Stimulated activated CD4-positive, alpha-beta T cell treated with anti-CD3 and anti-CD28 coated beads, Interleukin-12 subunit alpha, Interleukin-12 subunit beta, amount 100 ng/mL, for 4 hours (primary cell): Measurements from ENCODE around the gene GABRG3.

Source experiments
- DNase-seq: peaks from one replicate; pipeline ENCODE4 v3.0.0-alpha.2; 2020

GABRG3 gene

DNA sequence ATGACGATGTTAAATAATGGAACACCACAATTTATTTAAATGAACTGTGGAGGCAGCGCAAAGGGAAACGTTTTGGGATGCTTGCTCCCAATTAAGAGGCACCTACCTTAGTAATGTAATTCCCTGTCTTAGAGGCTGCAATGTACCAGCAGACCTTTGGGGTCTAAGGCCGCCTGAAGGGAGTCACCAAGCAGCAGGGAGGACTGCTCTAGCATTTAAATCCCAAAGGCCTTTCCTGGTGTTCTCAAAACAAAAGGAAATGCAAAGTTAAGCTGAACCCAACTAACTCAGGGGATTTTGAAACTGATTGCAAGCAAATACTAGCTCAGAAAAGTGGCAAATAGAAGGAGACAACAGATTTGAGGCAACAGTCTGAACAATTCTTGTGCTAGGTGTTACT is 510.8 kb downstream of the GABRG3 start:
- DNase-seq, result no peak

DNA sequence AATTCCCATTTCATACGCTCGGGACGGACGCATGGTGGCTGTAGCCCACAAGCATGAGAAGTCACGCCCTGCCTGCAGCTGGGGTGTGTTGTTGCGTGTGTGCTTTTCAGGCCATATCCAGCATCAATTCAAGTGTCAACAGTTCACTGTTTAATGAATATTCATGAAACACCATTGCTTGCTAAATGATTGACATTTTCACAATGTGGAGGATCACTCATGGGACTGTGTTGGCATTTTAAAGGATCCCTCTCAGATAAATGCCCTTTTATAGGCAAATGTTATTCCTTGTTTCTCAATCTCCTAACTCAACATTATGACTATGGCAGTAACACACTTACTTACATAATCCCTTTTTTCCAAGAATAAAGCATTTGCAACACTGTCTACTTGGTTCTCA is 511.3 kb downstream of the GABRG3 start:
- DNase-seq, result no peak

DNA sequence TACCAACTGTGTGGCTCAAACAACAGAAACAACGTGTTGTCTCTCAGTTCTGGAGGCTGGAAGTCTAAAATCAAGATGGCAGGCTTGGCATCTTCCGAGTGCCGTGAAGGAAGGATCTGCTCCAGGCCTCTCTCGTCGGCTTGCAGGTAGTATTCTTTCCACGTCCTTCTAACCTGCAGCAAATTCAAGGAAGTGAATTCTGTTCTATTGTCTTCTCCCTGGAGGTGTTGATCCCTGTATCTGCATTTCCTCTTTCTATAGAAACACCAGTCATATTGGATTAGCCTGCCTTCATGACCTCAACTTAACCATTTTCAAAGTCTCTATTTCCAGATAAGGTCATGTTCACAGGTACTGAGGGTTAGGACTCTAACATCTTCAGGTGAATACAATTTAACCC is 512.1 kb downstream of the GABRG3 start:
- no peak for DNase-seq

DNA sequence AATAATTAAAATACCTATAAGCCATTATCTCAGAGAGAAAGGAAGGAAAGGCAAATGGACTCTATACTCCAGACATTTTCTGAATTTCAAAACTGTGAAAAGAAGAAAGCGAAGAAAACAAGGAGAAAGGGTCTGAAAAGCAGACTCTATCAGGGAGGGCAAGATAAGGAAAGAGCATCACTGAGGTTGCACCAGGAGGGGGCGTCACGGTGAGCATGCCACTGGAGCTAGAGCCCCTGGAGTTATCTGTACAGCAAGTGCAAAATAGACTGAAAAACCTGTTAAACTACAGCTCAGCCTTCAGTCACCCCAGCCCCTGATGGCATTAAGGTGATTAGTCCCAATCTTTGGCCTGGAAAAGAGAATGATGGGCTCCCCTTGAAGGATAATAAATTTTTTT is 514.3 kb downstream of the GABRG3 start:
- no peak for DNase-seq

DNA sequence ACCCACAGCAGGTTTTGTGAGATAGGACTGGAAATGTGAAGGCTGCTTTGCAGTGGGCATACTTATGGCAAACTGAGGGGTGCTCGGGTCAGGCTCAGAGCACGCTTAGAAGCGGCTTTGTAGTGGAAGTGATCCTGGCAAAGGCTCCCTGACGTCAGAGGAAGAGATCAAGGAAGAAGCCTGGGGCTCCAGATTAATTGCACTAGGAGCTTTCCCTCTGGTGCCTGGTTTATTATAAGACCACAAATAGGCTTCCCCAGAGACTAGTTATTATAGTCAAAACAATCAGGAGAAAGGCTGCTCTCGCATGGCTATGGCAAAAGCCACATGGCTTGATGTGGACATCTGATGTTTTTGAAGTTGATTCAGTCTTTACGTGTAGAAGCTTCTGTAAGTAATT is 515.1 kb downstream of the GABRG3 start:
- no peak for DNase-seq

DNA sequence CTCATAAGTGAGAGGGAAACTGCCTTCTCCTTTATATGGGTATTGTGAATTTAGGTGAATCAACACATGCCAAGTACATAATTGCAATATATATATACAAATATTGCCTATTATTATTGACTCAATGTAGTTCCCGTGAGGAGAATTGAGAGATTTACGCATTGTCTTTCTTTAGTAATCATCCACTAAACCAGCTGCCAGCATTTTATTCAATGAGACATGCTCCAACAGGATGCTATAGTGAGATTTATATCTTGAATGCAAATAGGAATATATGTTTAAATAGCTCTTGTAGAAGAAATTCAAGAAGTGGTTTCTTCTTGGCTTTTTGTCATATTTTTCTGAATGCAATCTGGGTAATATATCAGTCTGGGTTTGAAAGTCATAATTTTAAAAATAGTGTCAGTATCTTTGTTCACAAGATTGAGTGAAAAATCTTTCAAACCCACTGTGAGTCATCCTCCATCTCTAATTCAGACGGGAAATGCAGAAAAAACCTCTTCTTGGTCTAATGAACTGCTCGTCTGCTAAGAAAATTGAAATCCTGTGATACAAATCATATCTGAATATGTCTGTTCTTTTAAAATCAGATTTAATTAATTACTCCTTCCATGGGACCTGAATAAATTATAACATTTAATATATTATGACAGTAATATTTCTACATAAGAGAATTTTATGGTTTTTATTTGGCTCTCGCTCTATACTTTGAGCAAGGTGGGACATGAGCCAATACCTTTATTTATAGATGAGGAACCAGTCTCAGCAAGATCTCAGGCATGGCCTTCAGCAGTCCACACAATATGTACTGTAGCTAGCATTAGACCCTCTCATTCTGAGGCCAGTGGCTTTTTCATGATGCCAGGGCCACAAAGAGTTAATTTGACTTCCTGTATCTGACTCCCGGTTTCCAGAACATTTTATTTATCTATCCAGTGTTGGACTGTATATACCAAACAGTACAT is 516.0 kb downstream of the GABRG3 start:
- no peak for DNase-seq

DNA sequence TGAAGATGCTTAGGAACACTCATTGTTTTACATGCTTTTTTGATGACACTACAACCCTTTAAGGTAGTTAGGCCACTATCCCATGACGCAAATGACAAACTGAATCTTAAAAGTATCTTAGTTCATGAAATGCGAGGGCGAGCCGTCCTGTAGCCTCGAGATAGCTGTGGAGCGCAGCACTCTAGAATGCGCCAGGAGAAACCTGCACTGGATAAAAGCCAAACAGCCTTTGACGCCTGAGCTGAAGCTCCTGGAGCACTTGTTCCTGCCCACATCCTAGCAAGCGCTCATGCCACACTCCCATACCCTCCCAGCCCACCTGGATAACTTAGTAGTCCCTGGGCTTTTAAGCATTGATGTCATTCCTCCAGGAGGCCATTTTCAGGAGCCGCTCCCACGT is 516.9 kb downstream of the GABRG3 start:
- no peak for DNase-seq

DNA sequence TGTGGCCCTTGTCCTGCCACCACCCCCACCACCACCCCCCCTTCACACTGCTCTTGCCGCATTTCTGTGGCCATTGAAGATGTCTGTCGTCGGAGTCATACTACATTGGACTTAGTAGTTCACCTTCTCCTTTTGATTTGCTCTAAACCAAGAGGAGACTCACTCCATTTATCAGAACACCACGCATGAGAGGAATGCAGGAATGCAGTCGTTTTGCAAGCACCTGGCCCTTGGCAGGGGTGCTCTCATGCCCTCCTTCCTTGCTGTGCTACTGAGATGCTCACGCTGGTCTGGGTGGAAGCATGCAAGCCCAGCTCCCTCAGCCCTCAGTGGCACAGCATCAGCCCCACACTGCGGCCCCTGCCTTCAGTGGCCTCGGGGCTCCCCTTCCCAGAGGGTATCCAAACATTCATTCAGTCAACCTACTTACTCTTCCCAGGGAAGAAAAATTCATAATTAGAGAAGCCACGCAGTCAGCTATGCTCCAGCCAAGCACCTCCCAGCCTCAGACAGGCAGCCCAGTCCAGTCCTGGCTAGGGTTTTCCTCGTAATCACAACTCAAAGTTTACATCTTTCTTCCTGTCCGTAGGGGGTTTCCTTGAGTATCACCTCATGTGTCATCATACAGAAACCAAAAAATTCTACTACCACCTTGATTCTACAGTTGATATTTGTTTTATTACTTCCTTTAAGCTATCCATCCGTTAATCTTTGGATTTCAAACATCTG is 520.0 kb downstream of the GABRG3 start:
- DNase-seq, result no peak

DNA sequence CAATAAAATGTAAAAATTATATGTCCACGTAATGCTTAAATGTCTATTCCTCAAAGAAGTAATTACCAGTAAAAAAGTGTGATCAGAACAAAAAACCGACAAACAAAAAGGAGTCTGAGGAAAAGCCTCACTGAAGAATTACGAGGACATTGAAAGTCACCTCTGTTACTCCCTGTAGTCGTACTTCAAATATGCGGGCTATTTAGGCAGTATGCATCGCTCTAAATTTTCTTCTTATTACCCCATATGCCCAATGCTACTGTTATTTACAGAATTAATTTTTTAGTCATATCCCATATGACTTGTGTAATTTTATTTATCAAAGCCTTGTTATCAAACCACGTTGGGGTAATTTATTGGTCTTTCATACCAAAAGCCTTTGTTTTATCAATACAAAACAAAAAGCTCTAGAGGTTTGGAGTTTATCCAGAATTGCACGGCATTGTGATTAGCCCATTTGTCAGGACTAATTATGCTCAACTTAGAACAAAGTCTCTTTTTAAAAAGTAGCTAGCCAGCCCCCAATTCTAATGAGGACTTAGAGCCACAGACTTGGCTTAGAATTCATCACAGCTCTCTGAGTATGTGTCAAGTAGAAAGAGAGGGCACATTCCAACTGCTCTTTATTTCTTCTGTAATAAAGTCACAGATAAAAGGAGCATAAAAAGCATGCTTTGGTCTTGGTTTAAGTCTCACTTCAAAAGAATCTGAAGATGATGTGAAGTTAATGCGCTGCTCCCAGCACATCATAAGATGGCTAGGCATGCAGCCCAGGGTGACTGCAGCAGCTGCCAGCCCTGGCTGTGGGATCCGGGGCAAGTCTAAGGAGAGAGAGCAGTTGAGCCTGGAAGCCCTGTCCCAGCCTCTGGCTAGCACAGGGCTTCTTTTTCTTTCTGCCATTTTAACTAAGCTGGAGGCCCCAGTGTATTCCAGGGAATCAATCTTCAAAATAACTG is 521.0 kb downstream of the GABRG3 start:
- no peak for DNase-seq

DNA sequence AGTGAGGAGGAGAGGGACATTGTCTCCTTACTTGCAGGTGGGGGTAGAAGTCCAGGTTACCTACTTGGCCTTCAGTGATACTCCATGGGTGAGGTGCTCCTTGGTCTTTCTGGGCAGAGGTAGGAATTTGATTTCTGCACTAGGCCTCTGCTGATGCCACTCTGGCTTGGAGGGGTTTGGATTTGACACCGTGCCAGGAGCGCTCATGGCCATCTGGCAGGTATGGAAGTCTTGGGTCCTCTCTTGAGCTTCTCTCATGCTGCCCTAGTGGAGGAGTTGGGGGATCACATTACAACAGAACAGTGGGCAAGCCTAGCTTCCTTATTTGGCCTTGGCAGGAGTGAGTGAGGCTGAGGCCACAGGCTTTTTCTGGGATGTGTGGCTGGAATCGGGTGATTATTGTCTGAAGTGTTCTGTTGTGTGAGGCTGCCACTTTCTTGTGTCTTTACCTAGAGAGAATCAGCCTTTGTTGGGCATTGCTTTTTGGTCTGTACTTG is 525.0 kb downstream of the GABRG3 start:
- no peak for DNase-seq

DNA sequence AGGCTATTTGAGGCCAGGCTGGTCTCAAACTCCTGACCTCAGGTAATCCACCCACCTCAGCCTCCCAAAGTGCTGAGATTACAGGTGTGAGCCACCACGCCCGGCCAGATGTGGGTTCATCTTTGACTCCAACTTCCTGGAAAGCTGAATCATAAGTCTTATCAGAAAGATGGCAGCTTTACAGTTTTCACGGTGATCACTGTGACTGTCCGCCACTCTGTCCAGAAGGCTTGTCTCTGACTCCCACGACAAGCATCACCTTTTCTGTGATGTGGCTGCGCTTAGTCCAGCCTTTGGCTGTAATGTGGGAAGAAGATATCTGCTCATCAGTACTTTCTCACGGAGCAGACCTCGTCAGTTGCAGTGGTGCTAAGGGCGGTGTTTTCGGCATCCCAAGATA is 527.7 kb downstream of the GABRG3 start:
- DNase-seq, result no peak

DNA sequence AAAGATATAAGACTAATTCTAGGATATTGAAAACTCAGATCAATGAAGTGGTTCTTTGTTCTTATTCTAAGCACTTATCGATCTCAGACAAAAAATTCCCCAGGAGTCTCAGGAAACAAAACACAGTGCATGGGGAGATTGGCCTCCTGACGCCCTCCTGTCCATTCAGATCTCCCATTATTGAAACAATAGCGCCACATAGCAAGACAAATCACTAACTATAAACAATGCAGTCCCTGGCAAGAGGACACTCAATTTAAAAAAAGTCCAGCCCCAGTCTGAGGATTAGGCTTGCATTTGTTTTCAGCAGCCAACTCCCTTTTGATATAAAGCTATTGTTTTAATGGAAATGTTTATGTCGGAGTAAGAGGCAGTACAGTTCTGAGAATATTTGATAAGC is 528.2 kb downstream of the GABRG3 start:
- no peak for DNase-seq

DNA sequence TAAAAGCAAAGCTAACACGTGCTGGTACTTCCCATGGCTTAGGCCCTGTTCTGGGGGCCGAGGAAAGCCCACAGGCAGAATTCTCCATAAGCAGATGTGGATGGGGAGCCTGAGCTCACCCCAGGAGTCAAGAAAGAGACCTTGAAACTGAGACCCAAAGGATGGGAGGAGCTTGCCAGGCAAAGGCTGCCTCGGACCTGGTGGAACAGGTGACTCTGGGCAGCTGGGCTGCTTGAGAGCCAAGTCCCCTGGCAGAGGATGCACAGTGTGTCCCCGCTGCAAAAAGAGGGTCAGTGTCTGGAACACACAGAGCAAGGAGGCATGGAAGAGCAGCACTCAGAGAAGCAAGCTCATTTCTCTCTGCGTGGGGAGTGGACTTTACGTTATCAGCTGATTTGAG is 528.7 kb downstream of the GABRG3 start:
- no peak for DNase-seq

DNA sequence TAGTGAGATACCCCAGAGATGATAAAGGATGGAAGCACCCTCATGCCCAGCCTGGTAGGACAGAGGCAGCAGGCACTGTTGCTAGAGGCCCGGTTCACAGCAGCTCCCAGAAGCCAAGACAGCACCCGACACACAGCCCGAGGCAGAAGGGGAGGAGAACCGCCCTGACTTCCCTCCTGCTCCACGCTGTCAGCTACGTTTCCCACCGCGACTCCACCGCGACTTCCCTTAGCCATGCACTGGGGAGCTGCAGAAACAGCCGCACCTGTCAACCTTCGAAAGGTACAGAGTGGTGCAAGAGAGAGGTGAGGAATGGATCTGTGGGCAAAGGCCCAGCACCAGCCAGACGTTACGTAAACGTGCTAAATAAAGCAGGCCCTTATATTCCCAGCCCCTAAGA is 529.2 kb downstream of the GABRG3 start:
- DNase-seq, result no peak

DNA sequence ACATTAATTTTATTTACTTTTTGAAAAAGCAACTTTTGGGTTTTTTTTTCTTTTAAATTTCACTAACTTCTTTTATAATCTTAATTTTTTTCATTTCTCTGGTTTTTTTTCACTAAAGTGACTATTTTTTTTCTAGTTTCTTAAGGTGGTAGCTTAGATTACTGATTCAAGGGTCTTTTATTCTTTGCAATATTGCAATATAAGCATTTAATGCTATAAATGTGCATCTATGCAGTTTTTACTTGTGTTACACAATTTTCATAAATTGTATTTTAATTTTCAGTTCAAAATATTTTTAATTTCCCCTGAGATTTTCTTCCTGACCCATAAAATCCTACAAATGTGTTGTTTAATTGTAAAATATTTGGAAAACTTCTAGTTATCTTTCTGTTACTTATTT is 535.8 kb downstream of the GABRG3 start:
- no peak for DNase-seq

DNA sequence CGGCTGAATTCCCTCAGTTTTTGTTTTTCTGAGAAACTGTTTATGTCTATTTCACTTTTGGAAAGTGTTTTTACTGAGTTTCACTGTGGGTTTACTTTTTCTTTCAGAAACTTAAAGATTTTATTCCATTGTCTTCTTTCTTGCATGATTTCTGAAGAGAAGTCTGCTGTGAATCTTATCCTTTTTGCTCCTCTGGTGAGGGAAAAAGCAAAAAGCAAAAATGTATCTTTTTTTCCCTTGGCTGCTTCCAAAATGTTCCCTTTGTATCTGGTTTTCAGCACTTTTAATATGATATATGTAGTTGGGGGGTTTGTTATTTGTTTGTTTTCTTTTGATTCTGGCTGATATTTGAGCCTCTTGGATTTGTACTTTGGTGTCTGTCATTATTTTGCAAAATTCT is 538.0 kb downstream of the GABRG3 start:
- no peak for DNase-seq

DNA sequence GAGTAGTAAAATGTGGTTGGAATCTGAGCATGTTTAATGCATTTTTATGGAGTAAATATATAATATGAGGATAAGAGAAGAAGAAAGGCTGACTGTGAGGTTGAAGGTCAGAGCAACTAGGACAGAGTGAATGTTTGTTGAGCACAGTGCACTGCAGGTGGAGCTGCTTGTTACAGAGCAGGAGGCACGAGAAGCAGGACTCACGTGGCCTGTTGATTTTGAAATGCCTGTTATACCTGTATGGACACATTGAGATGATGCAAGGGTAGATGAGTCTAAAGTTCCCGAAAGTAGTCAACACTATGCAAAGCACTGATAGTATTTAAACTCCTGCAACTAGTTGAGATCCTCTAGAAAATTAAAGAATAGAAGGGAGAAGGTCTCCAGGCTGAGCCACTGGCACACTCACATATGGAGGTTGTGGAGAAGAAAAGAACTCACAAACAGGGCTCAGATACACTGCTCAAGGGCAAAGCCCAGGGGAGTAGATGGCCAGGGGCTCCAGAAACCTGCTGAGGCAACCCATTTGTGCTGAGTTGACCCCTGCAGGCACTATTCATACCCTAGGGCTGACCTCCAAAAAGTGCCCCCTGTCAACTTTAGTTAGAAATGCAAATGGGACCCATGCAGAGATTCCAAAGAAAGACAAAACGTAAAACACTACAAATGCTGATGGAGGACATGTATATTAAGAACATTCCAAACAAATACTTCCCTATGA is 541.5 kb downstream of the GABRG3 start:
- DNase-seq, result no peak

DNA sequence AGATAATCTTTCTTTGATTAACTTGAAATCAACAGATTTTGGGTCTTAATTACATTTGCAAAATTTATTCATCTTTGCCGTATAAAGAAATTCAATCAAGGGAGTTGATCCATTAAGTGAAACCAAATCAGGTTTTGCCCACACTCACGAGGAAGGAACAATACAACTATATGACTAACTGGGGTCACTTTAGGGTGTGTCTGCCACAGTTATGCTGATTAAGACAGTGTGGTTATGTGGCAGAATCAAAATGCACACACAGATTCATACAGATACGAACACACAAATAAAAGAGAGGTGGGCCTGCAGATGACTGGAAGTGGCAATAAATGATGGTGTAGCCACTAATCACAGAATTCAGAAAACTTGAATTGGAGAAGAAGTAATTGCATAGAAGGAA is 543.5 kb downstream of the GABRG3 start:
- no peak for DNase-seq

DNA sequence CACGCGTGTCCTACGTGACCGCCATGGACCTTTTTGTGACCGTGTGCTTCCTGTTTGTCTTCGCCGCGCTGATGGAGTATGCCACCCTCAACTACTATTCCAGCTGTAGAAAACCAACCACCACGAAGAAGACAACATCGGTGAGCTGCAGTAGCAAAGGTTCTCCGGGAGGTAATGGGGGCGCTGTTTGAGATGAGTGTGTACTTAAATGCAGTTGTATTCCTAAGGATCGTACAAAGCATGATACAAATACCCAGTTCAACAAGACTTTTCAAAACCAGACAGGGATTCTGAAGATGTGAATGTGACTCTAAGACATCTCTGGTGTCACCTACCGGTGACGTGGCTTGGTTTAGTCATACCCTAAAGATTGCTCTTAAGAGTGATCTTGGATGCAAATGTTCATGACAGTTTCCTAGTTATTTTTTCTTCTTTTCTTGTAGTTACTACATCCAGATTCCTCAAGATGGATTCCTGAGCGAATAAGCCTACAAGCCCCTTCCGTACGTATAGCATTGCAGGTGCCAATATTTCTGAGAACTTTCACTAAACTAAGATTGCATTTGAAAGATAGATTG is 556.6 kb downstream of the GABRG3 start:
- no peak for DNase-seq

DNA sequence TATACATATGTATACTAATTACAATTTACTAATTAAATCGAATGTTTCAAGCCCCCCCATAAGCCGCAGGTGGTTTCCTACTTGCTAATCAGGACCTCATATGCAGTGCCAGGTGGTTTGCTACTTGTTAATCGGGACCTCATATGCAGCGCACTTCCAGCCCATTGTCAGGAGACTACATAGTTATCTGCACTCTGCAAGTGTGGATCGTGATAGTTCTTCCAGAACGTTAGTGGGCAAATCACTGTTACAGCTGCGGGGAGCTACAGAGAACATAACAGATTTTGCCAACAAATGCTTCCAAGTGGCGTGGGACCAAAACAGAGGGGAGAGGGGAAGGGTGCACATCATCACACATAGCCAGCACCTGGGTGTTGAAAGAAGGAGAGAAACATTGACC is 558.4 kb downstream of the GABRG3 start:
- no peak for DNase-seq

DNA sequence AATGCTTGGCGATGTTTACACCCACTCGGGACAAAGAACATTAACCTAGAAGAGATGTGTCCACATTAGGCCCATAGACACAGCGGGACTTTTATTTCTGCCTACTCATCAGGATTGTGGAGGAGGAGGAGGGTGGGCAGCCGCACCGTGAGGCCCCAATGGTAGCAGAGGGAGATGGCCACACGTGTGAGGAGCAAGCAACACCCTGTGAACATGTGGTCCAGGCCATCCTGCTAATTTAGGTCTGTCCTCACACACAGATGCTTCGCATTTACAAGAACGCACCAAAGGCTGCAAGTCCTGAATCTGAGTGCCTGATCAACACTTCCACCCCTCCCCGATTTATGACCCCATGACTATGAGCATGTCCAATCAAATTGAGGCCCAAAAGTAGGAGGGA is 560.0 kb downstream of the GABRG3 start:
- no peak for DNase-seq

DNA sequence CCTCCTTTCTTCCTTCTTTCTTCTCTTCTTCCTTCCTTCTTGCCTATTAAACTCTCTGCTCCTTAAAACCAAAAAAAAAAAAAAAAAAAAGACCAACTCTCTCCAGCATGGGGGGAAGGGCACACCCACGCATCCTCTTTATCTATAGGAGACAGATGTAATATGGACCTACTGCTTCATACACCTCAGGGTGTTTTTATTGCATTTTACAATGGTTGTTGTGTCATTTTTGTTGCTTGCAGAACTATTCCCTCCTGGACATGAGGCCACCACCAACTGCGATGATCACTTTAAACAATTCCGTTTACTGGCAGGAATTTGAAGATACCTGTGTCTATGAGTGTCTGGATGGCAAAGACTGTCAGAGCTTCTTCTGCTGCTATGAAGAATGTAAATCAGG is 561.4 kb downstream of the GABRG3 start:
- DNase-seq, result no peak
